Measurements from ENCODE around the gene NSUN6. TPM values are rescaled to one million over a fixed set of nuclear protein-coding genes. Genes with fewer than 3 reads are reported as not detected.

The NSUN6 gene
- total and polyA plus RNA-seq, 10 of the 15 experiments (the other 5 are each of a cell fraction or from before 2014, with no cell fraction given), result 10.2 to 25.0 (median 15.6) TPM

DNA sequence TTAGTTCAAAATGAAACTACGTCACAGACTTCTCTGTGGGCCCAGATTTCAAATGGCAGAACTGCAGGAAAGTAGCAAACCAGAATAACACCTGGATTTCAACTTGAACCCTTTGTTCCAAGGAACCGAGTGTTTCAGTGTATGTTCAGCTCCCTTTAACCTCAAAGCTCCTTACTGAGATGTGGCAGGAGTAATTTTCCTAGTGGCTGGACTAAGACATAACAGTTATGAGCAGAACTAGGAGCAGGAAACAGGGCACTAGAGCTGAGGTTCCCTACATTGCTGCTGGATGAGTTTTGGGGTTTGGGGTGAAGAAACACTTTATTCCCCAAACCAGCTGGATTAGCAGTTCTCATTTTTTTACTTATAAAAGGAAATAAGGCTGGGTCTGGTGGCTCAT, 50.1 kb downstream of the NSUN6 start:
- Histone ChIP-seq H3K4me1 (ENCODE audit: control insufficient read depth, insufficient read depth, low read length) (no peaks in the 10 kb centered on the region), H3K27ac (ENCODE audit: control insufficient read depth, insufficient read depth) (no peak overlapping the region), H3K27me3 (replicated peaks in 1 of 2; ENCODE audit: control insufficient read depth in 2 of 2, insufficient read depth in 2 of 2, low read length in 1 of 2) (no peaks in the 10 kb centered on the region), H4K20me1 (ENCODE audit: control insufficient read depth, insufficient read depth) (no peaks in the 10 kb centered on the region), H3K4me3 (no peak overlapping the region), H3K9ac (ENCODE audit: control insufficient read depth, insufficient read depth, low read length) (no peak overlapping the region), H3K36me3 (ENCODE audit: control insufficient read depth in 2 of 2, insufficient read depth in 2 of 2, low read length in 1 of 2) (peaks cover 2 to 5% of the 10 kb centered on the region in 2 experiments; a peak in 2 of 4 replicates), H2AFZ (ENCODE audit: control insufficient read depth, low read depth, low read length) (no peak overlapping the region), H3K9me3 (replicated peaks; ENCODE audit: control insufficient read depth, insufficient read depth, low read length) (no peaks in the 10 kb centered on the region), H3K79me2 (ENCODE audit: control insufficient read depth, insufficient read depth, low read length) (no peaks in the 10 kb centered on the region), H3K4me2 (ENCODE audit: control insufficient read depth, insufficient read depth) (no peak overlapping the region)
- WGBS (ENCODE audit: insufficient coverage, insufficient replicate concordance, low lambda C conversion rate, missing lambda C conversion rate), result 93% methylated on average over 2 of the region's 2 CpGs
- RAD21 ChIA-PET (ENCODE audit: unreplicated experiment), result no interaction called here
- TF ChIP-seq, protein P1, sequence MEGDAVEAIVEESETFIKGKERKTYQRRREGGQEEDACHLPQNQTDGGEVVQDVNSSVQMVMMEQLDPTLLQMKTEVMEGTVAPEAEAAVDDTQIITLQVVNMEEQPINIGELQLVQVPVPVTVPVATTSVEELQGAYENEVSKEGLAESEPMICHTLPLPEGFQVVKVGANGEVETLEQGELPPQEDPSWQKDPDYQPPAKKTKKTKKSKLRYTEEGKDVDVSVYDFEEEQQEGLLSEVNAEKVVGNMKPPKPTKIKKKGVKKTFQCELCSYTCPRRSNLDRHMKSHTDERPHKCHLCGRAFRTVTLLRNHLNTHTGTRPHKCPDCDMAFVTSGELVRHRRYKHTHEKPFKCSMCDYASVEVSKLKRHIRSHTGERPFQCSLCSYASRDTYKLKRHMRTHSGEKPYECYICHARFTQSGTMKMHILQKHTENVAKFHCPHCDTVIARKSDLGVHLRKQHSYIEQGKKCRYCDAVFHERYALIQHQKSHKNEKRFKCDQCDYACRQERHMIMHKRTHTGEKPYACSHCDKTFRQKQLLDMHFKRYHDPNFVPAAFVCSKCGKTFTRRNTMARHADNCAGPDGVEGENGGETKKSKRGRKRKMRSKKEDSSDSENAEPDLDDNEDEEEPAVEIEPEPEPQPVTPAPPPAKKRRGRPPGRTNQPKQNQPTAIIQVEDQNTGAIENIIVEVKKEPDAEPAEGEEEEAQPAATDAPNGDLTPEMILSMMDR (IDR thresholded peaks at IDR 0.05 in 2 of 3, conservative IDR thresholded peaks at IDR 0.05 in 1 of 3; ENCODE audit: control insufficient read depth in 2 of 3, extremely low read depth in 1 of 3, insufficient read depth in 1 of 3, low read depth in 3 of 3, low read length in 3 of 3), result peak in 1 of 3 experiments; percentile 19; a peak in 1 of 6 replicates
- no peak for TF ChIP-seq SREBF1 (IDR thresholded peaks at IDR 0.05; ENCODE audit: low read length)
- ATAC-seq, result no peak
- CTCF ChIA-PET, result no interaction called here
- DNase-seq (ENCODE audit: low read depth, low spot score), result no peak
- SMC1A ChIA-PET (ENCODE audit: uncharacterized antibody, unreplicated experiment), result interaction anchor here (0.7 to 1.9 kb wide), 2 partner anchors 16 to 75 kb away, joined by 3 to 5 read pairs; no protein-coding TSS in a partner anchor
- in situ Hi-C loops (cut with MboI), result no loop called here
- intact Hi-C loops (cut with micrococcal nuclease; ENCODE audit: unreplicated experiment), result no loop called here
- FAIRE-seq, result no peak
- POLR2A ChIA-PET, result no interaction called here
- no TSS peak for BruUV-seq (replicated peaks)

DNA sequence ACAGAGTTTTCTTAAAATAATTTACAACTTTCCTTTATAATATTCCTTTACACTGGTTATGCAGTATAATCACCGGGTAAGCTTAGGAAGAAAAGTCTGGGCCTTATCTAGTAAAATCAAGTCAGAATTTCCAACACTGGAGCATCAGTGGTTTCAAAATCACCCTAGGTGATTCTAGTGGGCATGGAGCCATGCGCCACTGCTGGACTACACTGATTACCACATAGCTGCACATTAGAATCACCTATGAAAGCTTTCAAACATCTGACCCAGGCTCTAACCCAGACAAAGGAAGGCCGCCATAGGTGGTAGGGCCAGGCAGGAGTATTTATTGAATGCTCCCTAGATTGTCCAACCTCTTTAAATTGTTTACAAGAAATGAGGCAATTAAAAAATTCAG, 52.0 kb downstream of the NSUN6 start:
- H3K4me1 ChIP-seq (ENCODE audit: control insufficient read depth, insufficient read depth, low read length), result no peaks in the 10 kb centered on the region
- H3K79me2 ChIP-seq (ENCODE audit: control insufficient read depth, insufficient read depth, low read length), result no peaks in the 10 kb centered on the region
- CTCF ChIA-PET, result no interaction called here
- no peak overlapping the region for H2AFZ ChIP-seq (ENCODE audit: control insufficient read depth, low read depth, low read length)
- POLR2A ChIA-PET, result interaction anchor here (0.9 kb wide), 1 partner anchor 842 kb away, joined by 4 read pairs; no protein-coding TSS in a partner anchor
- in situ Hi-C loops (cut with MboI) (no loop called here), intact Hi-C loops (cut with micrococcal nuclease; ENCODE audit: unreplicated experiment) (no loop called here)
- SMC1A ChIA-PET (ENCODE audit: uncharacterized antibody, unreplicated experiment), result interaction anchor here (1.8 kb wide), 1 partner anchor 9 kb away, joined by 6 read pairs; no protein-coding TSS in a partner anchor
- H3K27me3 ChIP-seq (replicated peaks in 1 of 2; ENCODE audit: control insufficient read depth in 2 of 2, insufficient read depth in 2 of 2, low read length in 1 of 2), result no peaks in the 10 kb centered on the region
- FAIRE-seq, result no peak
- no peak overlapping the region for H3K27ac ChIP-seq (ENCODE audit: control insufficient read depth, insufficient read depth)
- RAD21 ChIA-PET (ENCODE audit: unreplicated experiment), result no interaction called here
- ATAC-seq, result no peak
- H3K36me3 ChIP-seq (ENCODE audit: control insufficient read depth in 2 of 2, insufficient read depth in 2 of 2, low read length in 1 of 2), result peaks cover 4 to 10% of the 10 kb centered on the region in 2 experiments; a peak in 2 of 4 replicates
- no TSS peak for BruUV-seq (replicated peaks)
- H3K4me2 ChIP-seq (ENCODE audit: control insufficient read depth, insufficient read depth), result no peak overlapping the region
- WGBS (ENCODE audit: insufficient coverage, insufficient replicate concordance, low lambda C conversion rate, missing lambda C conversion rate), result 93% methylated on average over 3 of the region's 3 CpGs
- no peak overlapping the region for H3K4me3 ChIP-seq
- no peak overlapping the region for H3K9ac ChIP-seq (ENCODE audit: control insufficient read depth, insufficient read depth, low read length)
- no peaks in the 10 kb centered on the region for H3K9me3 ChIP-seq (replicated peaks; ENCODE audit: control insufficient read depth, insufficient read depth, low read length)
- H4K20me1 ChIP-seq (ENCODE audit: control insufficient read depth, insufficient read depth), result no peaks in the 10 kb centered on the region; the same call in 1 of the 2 replicates
- no peak for DNase-seq (ENCODE audit: low read depth, low spot score)
- TF ChIP-seq, protein P2, sequence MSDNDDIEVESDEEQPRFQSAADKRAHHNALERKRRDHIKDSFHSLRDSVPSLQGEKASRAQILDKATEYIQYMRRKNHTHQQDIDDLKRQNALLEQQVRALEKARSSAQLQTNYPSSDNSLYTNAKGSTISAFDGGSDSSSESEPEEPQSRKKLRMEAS (IDR thresholded peaks at IDR 0.05; ENCODE audit: low read depth, low read length), result no peak
- TF ChIP-seq POLR2AphosphoS2 (IDR thresholded peaks at IDR 0.05; ENCODE audit: low read depth, low read length) (no peak), CREM (IDR thresholded peaks at IDR 0.05; ENCODE audit: low read depth) (no peak)
- TF ChIP-seq, protein P3, sequence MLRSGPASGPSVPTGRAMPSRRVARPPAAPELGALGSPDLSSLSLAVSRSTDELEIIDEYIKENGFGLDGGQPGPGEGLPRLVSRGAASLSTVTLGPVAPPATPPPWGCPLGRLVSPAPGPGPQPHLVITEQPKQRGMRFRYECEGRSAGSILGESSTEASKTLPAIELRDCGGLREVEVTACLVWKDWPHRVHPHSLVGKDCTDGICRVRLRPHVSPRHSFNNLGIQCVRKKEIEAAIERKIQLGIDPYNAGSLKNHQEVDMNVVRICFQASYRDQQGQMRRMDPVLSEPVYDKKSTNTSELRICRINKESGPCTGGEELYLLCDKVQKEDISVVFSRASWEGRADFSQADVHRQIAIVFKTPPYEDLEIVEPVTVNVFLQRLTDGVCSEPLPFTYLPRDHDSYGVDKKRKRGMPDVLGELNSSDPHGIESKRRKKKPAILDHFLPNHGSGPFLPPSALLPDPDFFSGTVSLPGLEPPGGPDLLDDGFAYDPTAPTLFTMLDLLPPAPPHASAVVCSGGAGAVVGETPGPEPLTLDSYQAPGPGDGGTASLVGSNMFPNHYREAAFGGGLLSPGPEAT (IDR thresholded peaks at IDR 0.05; ENCODE audit: low read depth), result no peak
- TF ChIP-seq, protein P4, sequence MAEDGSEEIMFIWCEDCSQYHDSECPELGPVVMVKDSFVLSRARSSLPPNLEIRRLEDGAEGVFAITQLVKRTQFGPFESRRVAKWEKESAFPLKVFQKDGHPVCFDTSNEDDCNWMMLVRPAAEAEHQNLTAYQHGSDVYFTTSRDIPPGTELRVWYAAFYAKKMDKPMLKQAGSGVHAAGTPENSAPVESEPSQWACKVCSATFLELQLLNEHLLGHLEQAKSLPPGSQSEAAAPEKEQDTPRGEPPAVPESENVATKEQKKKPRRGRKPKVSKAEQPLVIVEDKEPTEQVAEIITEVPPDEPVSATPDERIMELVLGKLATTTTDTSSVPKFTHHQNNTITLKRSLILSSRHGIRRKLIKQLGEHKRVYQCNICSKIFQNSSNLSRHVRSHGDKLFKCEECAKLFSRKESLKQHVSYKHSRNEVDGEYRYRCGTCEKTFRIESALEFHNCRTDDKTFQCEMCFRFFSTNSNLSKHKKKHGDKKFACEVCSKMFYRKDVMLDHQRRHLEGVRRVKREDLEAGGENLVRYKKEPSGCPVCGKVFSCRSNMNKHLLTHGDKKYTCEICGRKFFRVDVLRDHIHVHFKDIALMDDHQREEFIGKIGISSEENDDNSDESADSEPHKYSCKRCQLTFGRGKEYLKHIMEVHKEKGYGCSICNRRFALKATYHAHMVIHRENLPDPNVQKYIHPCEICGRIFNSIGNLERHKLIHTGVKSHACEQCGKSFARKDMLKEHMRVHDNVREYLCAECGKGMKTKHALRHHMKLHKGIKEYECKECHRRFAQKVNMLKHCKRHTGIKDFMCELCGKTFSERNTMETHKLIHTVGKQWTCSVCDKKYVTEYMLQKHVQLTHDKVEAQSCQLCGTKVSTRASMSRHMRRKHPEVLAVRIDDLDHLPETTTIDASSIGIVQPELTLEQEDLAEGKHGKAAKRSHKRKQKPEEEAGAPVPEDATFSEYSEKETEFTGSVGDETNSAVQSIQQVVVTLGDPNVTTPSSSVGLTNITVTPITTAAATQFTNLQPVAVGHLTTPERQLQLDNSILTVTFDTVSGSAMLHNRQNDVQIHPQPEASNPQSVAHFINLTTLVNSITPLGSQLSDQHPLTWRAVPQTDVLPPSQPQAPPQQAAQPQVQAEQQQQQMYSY (CRISPR knock-in tag; IDR thresholded peaks at IDR 0.05), result no peak

Measured in GM12878 (cell line).